Brain microvascular endothelial cell (primary cell): ENCODE data around the gene PCNX3.

Experiments used
- DNase-seq: peaks from one replicate; pipeline ENCODE4 v3.0.0-alpha.2; 2020
- H3K27ac ChIP-seq: fragments of 250-450 bp; sonication (Bioruptor Pico); 2 replicates; pipeline ENCODE4 v1.5.1; 2020; ENCODE audit warnings: mild to moderate bottlenecking, moderate library complexity
- H3K27me3 ChIP-seq: fragments of 250-450 bp; sonication (Bioruptor Pico); replicated peaks from 2 replicates; pipeline ENCODE4 v1.5.1; 2020; ENCODE audit warnings: mild to moderate bottlenecking
- H3K36me3 ChIP-seq: fragments of 250-450 bp; sonication (Bioruptor Pico); replicated peaks from 2 replicates; pipeline ENCODE4 v1.5.1; 2020; ENCODE audit warnings: mild to moderate bottlenecking
- H3K4me3 ChIP-seq: 2 replicates; pipeline ENCODE4 v1.5.1; 2011; ENCODE audit warnings: low read depth, mild to moderate bottlenecking, control low read depth, low read length, moderate library complexity
- in situ Hi-C: cut with HindIII; loops from 2 replicates; pipeline ENCODE4 v1.10.0; 2017; ENCODE audit warnings: low sequenced_read_pairs, low pct_ligation_motif_present
- TF ChIP-seq, protein P1 (sequence below): IDR thresholded peaks from 2 replicates; pipeline ENCODE4 v1.5.1; 2011; ENCODE audit warnings: low read depth, mild to moderate bottlenecking, moderate library complexity, low read length, control low read depth, inconsistent platforms; ENCODE audit errors: missing control alignments

The PCNX3 gene

DNA sequence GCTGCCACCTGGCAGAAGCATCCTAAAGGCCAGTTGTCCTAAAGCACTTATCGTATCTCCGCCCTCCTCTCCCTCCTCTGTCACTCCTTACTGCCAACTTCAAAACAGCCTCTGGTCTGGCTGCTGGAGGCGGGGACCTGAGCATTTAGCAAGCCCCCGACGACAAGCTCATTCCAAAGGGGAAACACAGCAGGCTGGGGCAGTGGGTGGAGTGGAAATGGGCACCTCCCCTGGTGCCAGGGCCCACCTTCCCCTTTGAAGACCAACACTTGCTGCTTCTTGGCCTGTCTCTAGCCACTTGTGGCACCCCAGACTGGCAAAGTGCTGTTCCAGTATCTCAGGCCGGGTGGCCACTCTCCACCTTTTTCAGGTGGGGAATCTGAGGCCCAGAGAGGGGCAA is 5.2 kb upstream of the PCNX3 start:
- Histone ChIP-seq H3K36me3 (peaks cover 15% of the 10 kb centered on the region), H3K27me3 (no peaks in the 10 kb centered on the region), H3K27ac (no peak overlapping the region), H3K4me3 (no peak overlapping the region)
- DNase-seq: no peak
- TF ChIP-seq, protein P1, sequence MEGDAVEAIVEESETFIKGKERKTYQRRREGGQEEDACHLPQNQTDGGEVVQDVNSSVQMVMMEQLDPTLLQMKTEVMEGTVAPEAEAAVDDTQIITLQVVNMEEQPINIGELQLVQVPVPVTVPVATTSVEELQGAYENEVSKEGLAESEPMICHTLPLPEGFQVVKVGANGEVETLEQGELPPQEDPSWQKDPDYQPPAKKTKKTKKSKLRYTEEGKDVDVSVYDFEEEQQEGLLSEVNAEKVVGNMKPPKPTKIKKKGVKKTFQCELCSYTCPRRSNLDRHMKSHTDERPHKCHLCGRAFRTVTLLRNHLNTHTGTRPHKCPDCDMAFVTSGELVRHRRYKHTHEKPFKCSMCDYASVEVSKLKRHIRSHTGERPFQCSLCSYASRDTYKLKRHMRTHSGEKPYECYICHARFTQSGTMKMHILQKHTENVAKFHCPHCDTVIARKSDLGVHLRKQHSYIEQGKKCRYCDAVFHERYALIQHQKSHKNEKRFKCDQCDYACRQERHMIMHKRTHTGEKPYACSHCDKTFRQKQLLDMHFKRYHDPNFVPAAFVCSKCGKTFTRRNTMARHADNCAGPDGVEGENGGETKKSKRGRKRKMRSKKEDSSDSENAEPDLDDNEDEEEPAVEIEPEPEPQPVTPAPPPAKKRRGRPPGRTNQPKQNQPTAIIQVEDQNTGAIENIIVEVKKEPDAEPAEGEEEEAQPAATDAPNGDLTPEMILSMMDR: no peak
- in situ Hi-C loops: no loop called here

DNA sequence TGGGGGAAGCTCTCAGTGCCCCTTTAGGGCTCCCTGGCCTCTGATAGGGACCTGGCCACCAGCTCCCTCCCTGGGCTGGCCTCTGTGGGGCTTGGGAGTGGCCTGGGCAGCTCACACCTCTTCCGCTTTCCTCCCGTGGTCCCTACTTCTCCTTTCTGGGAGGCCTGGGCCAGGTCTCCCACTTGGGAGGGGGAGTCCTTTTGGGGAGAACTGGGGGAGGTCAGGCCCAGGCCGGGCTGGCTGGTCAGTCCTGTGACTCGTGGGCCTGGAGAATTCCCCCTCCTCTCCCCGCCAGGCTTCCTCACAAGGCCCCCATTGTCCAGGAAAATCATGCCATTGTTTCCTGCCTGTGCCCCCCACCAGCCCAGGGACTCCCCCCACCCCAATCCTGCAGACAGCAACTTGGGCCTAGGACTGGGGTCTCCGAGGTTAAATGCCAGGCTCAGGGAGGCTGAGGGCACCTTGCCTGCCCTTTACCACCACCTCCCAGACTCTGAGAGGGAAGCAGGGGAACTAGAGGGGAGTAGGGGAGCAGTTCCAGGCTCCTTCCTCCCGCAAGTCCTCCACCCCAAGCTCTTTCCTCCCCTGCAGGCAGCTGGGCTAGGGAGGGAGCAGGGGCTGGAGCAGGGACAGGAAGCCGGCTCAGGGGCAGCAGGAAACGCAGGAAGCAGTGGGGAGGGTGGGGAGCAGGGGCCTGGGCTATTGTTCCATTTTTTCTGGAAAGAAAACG is 4.4 kb upstream of the PCNX3 start:
- Histone ChIP-seq H3K27ac (no peak overlapping the region), H3K36me3 (peaks cover 8% of the 10 kb centered on the region), H3K4me3 (peak overlapping the region; percentile 83), H3K27me3 (no peaks in the 10 kb centered on the region)
- DNase-seq: no peak
- in situ Hi-C loops: no loop called here
- TF ChIP-seq, protein P1: no peak

DNA sequence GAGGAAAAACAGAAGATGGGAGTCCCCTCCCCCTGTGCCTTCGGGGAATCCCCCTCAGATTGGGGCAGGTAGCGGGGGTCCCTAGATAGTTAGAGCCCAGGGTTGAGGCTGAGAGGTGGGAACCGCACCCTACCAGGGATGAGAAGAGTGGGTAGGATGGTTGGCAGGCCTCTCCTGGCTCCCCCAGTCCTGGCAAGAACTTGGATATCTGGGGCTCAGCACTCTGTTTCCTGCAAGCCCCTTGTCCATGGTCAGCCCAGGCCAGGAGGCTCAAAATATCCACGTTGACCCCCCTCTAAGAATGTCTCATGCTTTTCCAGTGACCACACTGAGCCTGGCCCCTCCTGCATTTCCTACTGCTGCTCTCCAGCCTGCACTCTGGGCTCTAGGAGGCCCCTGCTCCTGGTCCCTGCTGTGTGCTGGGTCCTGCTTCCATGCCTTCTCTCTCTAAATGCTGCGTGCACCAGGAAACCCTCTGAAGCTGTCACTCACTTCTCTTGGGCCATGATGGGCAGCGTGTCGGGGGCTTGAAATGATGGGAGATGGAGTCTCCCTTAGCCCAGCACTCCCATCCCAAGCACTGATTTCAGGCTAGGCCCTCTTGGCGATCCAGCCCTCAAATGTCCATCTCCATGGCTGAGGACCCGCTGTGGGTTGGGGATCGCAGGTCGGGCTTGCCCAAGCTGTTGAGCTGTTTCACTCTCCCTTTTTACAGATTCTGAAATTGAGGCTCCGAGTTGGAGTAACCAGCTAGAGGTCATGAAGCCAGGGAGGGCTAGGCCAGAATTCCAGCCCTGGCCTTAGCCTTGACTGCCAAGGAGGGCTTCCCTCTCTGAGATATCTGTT is 3.6 kb upstream of the PCNX3 start:
- peak; percentile 37 for DNase-seq
- no peaks in the 10 kb centered on the region for H3K27me3 ChIP-seq
- in situ Hi-C loops: no loop called here
- H3K4me3 ChIP-seq: peak overlapping the region; percentile 83
- peaks cover 8% of the 10 kb centered on the region for H3K36me3 ChIP-seq
- H3K27ac ChIP-seq: peak overlapping the region; percentile 12
- TF ChIP-seq, protein P1: no peak

DNA sequence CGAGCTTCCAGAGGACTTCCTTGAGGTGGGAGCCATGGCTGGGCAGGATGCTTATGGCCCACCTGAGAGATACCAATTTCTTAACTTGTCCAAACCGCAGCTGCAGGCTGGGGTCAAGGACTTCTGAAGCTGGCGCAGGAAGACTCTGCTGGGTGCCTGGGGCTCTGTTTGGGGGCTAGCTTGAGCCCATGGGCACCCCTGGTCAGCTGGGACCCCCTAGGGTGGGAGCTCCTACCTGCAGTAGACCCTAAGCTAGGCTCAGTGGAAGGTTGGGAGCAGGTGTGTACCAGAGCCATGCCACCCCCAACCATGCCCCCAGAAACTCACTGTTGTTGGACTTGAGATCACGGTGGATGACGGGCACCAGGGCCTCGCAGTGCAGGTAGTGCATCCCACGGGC is 2.9 kb upstream of the PCNX3 start:
- TF ChIP-seq, protein P1: no peak
- in situ Hi-C loops: no loop called here
- Histone ChIP-seq H3K27me3 (no peaks in the 10 kb centered on the region), H3K4me3 (peak overlapping the region; percentile 83), H3K36me3 (peaks cover 6% of the 10 kb centered on the region), H3K27ac (no peak overlapping the region)
- no peak for DNase-seq

DNA sequence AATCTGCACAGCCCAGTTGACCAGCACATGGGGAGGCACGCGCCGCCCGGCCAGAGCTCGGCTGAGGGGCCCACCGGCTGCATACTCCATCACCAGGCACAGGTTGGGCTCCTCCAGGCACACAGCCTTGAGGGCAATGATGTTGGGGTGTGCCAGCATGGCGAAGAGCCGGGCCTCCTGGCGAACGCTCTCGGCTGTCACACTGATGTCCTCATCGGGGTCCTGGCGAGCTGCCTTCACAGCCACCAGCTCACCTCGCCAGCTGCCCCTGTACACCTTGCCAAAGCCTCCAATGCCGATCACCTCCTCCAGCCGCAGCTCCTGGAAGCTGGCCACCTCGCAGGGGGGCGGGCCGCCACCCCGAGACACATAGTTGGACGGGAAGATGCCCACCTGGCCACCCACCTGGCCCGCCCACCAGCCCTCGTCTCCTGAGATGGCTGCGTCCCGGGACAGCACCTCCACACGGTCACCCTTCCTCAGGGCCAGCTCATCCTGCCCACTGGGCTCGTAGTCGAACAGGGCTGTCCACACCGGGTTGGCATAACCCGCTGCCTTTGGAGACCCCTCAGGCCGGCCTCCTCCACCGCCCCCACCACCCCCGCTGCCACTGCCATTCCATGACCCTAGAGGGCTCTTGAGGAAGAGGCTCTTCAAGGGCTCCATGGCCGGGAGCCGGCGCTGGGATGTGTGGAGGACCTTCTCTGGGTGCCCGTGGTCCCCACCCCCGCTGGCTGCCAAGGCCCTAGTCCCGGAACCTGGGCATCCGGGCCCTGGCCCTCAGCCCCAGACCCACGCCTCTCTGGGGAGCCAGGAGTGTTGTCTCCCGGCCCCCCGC is 2.3 kb upstream of the PCNX3 start:
- no peaks in the 10 kb centered on the region for H3K27me3 ChIP-seq
- no peak for DNase-seq
- peak overlapping the region; percentile 83 for H3K4me3 ChIP-seq
- TF ChIP-seq, protein P1: no peak
- H3K36me3 ChIP-seq: peaks cover 6% of the 10 kb centered on the region
- H3K27ac ChIP-seq: peak overlapping the region; percentile 82
- in situ Hi-C loops: no loop called here
